Loucy (cell line): ENCODE measurements around the gene DGKB.

Source experiments
- H2AFZ ChIP-seq: fragments of 200-600 bp; sonication (generic); 2 replicates; pipeline ENCODE4 v1.6.0; 2016; ENCODE audit warnings: antibody characterized with exemption, mild to moderate bottlenecking, low read length, moderate library complexity
- H3F3A ChIP-seq: fragments of 200-600 bp; 2 replicates; pipeline ENCODE4 v1.6.0; 2016; ENCODE audit warnings: antibody characterized with exemption, low read depth, mild to moderate bottlenecking
- H3K27me3 ChIP-seq: fragments of 200-600 bp; sonication (generic); 2 replicates; pipeline ENCODE4 v1.6.1; 2014; ENCODE audit warnings: low read length, mild to moderate bottlenecking; ENCODE audit not compliant: insufficient read depth, poor library complexity, severe bottlenecking
- H3K36me3 ChIP-seq: fragments of 200-600 bp; sonication (generic); 2 replicates; pipeline ENCODE4 v1.6.1; 2016; ENCODE audit warnings: low read length; ENCODE audit not compliant: insufficient read depth
- H3K4me1 ChIP-seq: fragments of 200-600 bp; sonication (generic); 2 replicates; pipeline ENCODE4 v1.5.1; 2014; ENCODE audit warnings: low read length, mild to moderate bottlenecking; ENCODE audit not compliant: insufficient read depth, poor library complexity, severe bottlenecking
- H3K4me2 ChIP-seq: fragments of 200-600 bp; sonication (generic); 2 replicates; pipeline ENCODE4 v1.6.0; 2014; ENCODE audit warnings: antibody characterized with exemption, low read length, low read depth, mild to moderate bottlenecking; ENCODE audit not compliant: poor library complexity, severe bottlenecking
- H3K4me3 ChIP-seq: fragments of 200-600 bp; sonication (generic); 2 replicates; pipeline ENCODE4 v1.5.1; 2014; ENCODE audit warnings: low read length, mild to moderate bottlenecking, mixed read lengths; ENCODE audit not compliant: poor library complexity, severe bottlenecking
- H3K79me2 ChIP-seq: fragments of 200-600 bp; sonication (generic); 2 replicates; pipeline ENCODE4 v1.6.1; 2014; ENCODE audit warnings: low read length; ENCODE audit not compliant: insufficient read depth
- H3K9ac ChIP-seq: fragments of 200-600 bp; sonication (generic); 2 replicates; pipeline ENCODE4 v1.6.0; 2014; ENCODE audit warnings: mild to moderate bottlenecking, low read depth, low read length, moderate library complexity; ENCODE audit not compliant: poor library complexity, severe bottlenecking
- H3K9me2 ChIP-seq: fragments of 200-600 bp; sonication (generic); replicated peaks from 2 replicates; pipeline ENCODE4 v1.6.1; 2016; ENCODE audit warnings: low read depth, low read length, mixed read lengths
- H3K9me3 ChIP-seq: fragments of 200-600 bp; sonication (generic); 2 replicates; pipeline ENCODE4 v1.6.1; 2014; ENCODE audit warnings: mild to moderate bottlenecking, antibody characterized with exemption, low read length, low read depth; ENCODE audit not compliant: insufficient read depth
- H4K20me1 ChIP-seq: fragments of 200-600 bp; sonication (generic); 2 replicates; pipeline ENCODE4 v1.6.0; 2014; ENCODE audit warnings: antibody characterized with exemption, low read length, mild to moderate bottlenecking; ENCODE audit not compliant: insufficient read depth, poor library complexity, severe bottlenecking
- EZH2phosphoT487 ChIP-seq: fragments of 200-600 bp; IDR thresholded peaks from 2 replicates; pipeline ENCODE4 v1.6.1; 2018; ENCODE audit warnings: antibody characterized with exemption, mild to moderate bottlenecking, moderate library complexity, borderline replicate concordance
- TF ChIP-seq, protein P1 (sequence below): fragments of 200-600 bp; sonication (generic); conservative IDR thresholded peaks from 2 replicates; pipeline ENCODE4 v1.5.1; 2014; ENCODE audit warnings: mild to moderate bottlenecking, antibody characterized with exemption, low read length

Gene DGKB

DNA sequence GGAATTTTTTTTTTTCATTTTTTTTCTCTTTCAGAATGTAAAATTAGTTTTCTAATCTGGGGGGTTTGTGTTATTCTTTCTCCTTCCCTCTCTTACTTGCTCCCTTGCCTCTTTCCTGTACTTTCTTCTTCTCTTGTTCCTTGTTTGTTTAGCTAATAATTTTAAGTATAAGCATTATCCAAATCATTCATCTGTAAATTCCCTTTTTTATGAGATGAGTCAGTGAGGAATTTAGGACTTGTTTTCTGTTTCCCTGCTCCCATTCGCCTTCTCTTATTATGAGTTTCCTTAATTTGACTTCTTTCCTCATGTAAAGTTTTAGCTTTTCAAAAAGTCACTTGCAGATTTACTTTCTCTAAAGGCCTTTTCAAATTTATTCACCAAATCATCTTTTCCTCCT lies 758.4 kb downstream of the DGKB start:
- Histone ChIP-seq H2AFZ (no peak overlapping the region), H3K27me3 (no peaks in the 10 kb centered on the region), H3K9me2 (no peaks in the 10 kb centered on the region), H3F3A (no peaks in the 10 kb centered on the region), H4K20me1 (no peaks in the 10 kb centered on the region), H3K9ac (no peak overlapping the region), H3K36me3 (no peaks in the 10 kb centered on the region), H3K79me2 (no peaks in the 10 kb centered on the region), H3K4me1 (no peaks in the 10 kb centered on the region), H3K9me3 (no peaks in the 10 kb centered on the region), H3K4me3 (no peak overlapping the region), H3K4me2 (no peak overlapping the region)
- TF ChIP-seq, protein P1, sequence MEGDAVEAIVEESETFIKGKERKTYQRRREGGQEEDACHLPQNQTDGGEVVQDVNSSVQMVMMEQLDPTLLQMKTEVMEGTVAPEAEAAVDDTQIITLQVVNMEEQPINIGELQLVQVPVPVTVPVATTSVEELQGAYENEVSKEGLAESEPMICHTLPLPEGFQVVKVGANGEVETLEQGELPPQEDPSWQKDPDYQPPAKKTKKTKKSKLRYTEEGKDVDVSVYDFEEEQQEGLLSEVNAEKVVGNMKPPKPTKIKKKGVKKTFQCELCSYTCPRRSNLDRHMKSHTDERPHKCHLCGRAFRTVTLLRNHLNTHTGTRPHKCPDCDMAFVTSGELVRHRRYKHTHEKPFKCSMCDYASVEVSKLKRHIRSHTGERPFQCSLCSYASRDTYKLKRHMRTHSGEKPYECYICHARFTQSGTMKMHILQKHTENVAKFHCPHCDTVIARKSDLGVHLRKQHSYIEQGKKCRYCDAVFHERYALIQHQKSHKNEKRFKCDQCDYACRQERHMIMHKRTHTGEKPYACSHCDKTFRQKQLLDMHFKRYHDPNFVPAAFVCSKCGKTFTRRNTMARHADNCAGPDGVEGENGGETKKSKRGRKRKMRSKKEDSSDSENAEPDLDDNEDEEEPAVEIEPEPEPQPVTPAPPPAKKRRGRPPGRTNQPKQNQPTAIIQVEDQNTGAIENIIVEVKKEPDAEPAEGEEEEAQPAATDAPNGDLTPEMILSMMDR, result no peak
- no peak for TF ChIP-seq EZH2phosphoT487

DNA sequence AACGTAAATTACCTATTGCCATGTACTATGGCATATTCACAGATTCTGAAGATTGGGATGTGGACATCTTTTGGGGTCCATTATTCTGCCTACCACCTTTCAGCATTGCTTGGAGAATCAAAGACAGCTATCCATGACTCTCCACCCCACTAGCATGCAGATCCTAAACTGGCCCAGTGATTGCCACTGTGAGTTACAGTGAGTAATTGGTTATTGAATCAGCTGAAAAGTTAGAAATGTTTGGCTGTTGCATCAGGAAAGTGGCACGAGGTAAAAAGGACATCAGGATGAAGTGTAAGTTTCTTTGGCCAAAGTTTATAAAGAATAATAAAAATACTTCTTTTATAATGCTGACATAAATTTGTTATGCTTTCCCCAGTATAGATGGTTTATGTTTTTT lies 764.9 kb downstream of the DGKB start:
- Histone ChIP-seq H3K4me1 (no peaks in the 10 kb centered on the region), H3F3A (no peaks in the 10 kb centered on the region), H3K27me3 (no peaks in the 10 kb centered on the region), H4K20me1 (no peaks in the 10 kb centered on the region), H3K9ac (no peak overlapping the region), H2AFZ (no peak overlapping the region), H3K36me3 (no peaks in the 10 kb centered on the region), H3K79me2 (no peaks in the 10 kb centered on the region), H3K4me3 (no peak overlapping the region), H3K9me2 (no peaks in the 10 kb centered on the region), H3K9me3 (no peaks in the 10 kb centered on the region), H3K4me2 (no peak overlapping the region)
- no peak for TF ChIP-seq EZH2phosphoT487
- TF ChIP-seq, protein P1, result no peak

DNA sequence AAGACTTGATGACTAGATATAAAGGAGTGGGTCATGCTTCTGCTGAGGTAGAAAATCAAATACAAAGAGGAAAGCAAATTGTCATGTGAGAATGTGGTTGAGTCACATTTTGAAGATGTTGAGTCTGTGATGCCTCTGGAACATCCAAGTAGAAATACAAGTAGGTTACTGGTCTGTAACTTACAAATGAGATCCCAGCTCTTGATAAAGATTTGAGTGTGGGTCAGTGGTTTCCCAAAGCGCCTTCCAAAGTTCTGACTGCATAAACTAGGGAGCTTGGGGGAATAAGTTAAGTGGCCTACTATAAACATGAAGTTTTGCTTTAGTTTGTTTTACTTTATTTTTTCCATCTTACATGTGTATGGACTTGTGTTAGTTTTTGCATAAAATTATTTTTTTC lies 768.8 kb downstream of the DGKB start:
- H3K79me2 ChIP-seq, result no peaks in the 10 kb centered on the region

More for the DNA sequence above, 768.8 kb downstream of the DGKB start:
- no peaks in the 10 kb centered on the region for H3K9me3 ChIP-seq
- no peaks in the 10 kb centered on the region for H3K36me3 ChIP-seq
- no peaks in the 10 kb centered on the region for H3F3A ChIP-seq
- no peak overlapping the region for H3K9ac ChIP-seq
- H2AFZ ChIP-seq, result no peak overlapping the region
- TF ChIP-seq, protein P1, result no peak
- no peak for TF ChIP-seq EZH2phosphoT487
- H3K4me1 ChIP-seq, result no peaks in the 10 kb centered on the region
- H3K4me2 ChIP-seq, result no peak overlapping the region
- no peak overlapping the region for H3K4me3 ChIP-seq
- no peaks in the 10 kb centered on the region for H3K9me2 ChIP-seq
- no peaks in the 10 kb centered on the region for H3K27me3 ChIP-seq
- no peaks in the 10 kb centered on the region for H4K20me1 ChIP-seq
